C4-2B (cell line): ENCODE results near the gene SNAPC2.

ENCODE experiments used
- ZFX ChIP-seq: fragments of 450-650 bp; IDR thresholded peaks from 2 replicates; pipeline ENCODE4 v1.6.1; 2017
- TF ChIP-seq, protein P1 (sequence below): fragments of 450-650 bp; conservative IDR thresholded peaks from 2 replicates; pipeline ENCODE4 v1.5.1; 2017; ENCODE audit warnings: mild to moderate bottlenecking

DNA sequence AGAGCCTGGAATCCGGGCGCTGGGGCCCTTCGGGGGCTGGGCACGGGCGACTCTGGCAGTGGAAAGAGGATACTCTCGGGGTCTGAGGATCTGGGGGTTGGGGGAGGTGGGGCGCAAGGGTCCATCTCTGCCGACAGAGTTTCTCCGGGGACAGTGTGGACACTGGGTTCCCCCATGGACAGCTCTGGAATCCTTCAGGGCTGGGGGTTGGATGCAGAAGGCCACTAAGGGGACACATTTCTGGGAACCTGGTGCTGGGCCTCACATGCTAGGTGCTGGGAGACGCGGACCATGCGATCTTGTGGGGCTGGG lies 3.2 kb upstream of the SNAPC2 start:
- TF ChIP-seq, protein P1, sequence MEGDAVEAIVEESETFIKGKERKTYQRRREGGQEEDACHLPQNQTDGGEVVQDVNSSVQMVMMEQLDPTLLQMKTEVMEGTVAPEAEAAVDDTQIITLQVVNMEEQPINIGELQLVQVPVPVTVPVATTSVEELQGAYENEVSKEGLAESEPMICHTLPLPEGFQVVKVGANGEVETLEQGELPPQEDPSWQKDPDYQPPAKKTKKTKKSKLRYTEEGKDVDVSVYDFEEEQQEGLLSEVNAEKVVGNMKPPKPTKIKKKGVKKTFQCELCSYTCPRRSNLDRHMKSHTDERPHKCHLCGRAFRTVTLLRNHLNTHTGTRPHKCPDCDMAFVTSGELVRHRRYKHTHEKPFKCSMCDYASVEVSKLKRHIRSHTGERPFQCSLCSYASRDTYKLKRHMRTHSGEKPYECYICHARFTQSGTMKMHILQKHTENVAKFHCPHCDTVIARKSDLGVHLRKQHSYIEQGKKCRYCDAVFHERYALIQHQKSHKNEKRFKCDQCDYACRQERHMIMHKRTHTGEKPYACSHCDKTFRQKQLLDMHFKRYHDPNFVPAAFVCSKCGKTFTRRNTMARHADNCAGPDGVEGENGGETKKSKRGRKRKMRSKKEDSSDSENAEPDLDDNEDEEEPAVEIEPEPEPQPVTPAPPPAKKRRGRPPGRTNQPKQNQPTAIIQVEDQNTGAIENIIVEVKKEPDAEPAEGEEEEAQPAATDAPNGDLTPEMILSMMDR, result no peak
- TF ChIP-seq ZFX, result no peak
